OCI-LY1 (cell line): ENCODE measurements around the gene FCHO1.
A peak's percentile ranks its signal among the peaks of the same experiment; 100 is the strongest.

Source experiments
- H2AFZ ChIP-seq: fragments of 200-600 bp; sonication (generic), shearing (Covaris generic); 2 replicates; pipeline ENCODE4 v1.6.0; 2014; ENCODE audit warnings: antibody characterized with exemption, mild to moderate bottlenecking, low read length
- H3F3A ChIP-seq: fragments of 200-600 bp; sonication (generic), shearing (Covaris generic); 2 replicates; pipeline ENCODE4 v1.6.0; 2014; ENCODE audit warnings: mild to moderate bottlenecking, antibody characterized with exemption, low read length, moderate library complexity; ENCODE audit not compliant: insufficient read depth
- H3K27ac ChIP-seq: fragments of 200-600 bp; sonication (generic); 2 replicates; pipeline ENCODE4 v1.5.1; 2014; ENCODE audit warnings: low read length, mixed run types, mild to moderate bottlenecking, low read depth; ENCODE audit not compliant: poor library complexity, severe bottlenecking
- H3K27me3 ChIP-seq: fragments of 200-600 bp; sonication (generic); 2 replicates; pipeline ENCODE4 v1.6.0; 2014; ENCODE audit warnings: antibody characterized with exemption, mild to moderate bottlenecking, low read length, moderate library complexity; ENCODE audit not compliant: insufficient read depth
- H3K36me3 ChIP-seq: fragments of 200-600 bp; sonication (generic); 2 replicates; pipeline ENCODE4 v1.6.1; 2014; ENCODE audit warnings: mild to moderate bottlenecking, antibody characterized with exemption, low read length, moderate library complexity, mixed read lengths; ENCODE audit not compliant: insufficient read depth
- H3K4me1 ChIP-seq: fragments of 200-600 bp; sonication (generic); 2 replicates; pipeline ENCODE4 v1.5.1; 2014; ENCODE audit warnings: mild to moderate bottlenecking, low read length, moderate library complexity; ENCODE audit not compliant: insufficient read depth, severe bottlenecking
- H3K4me2 ChIP-seq: fragments of 200-600 bp; sonication (generic), shearing (Covaris generic); 2 replicates; pipeline ENCODE4 v1.6.1; 2014; ENCODE audit warnings: low read length
- H3K4me3 ChIP-seq: fragments of 200-600 bp; sonication (generic); 2 replicates; pipeline ENCODE4 v1.5.1; 2014; ENCODE audit warnings: low read length, low read depth, mild to moderate bottlenecking, mixed read lengths; ENCODE audit not compliant: poor library complexity, severe bottlenecking
- H3K79me2 ChIP-seq: fragments of 200-600 bp; shearing (Covaris generic); 2 replicates; pipeline ENCODE4 v1.6.1; 2016; ENCODE audit warnings: mixed run types, low read length, mixed read lengths; ENCODE audit not compliant: insufficient read depth
- H3K9ac ChIP-seq: fragments of 200-600 bp; sonication (generic), shearing (Covaris generic); 2 replicates; pipeline ENCODE4 v1.6.1; 2014; ENCODE audit warnings: mild to moderate bottlenecking, low read length, mixed read lengths
- H3K9me2 ChIP-seq: fragments of 200-600 bp; sonication (generic), shearing (Covaris generic); 2 replicates; pipeline ENCODE4 v1.6.1; 2014; ENCODE audit warnings: low read depth, mild to moderate bottlenecking, low read length, mixed read lengths
- H3K9me3 ChIP-seq: fragments of 200-600 bp; shearing (Covaris generic); 2 replicates; pipeline ENCODE4 v1.6.1; 2014; ENCODE audit warnings: low read length, mixed read lengths
- H4K20me1 ChIP-seq: fragments of 200-600 bp; sonication (generic), shearing (Covaris generic); 2 replicates; pipeline ENCODE4 v1.6.0; 2016; ENCODE audit warnings: mild to moderate bottlenecking, low read length; ENCODE audit not compliant: insufficient read depth
- CTCF ChIP-seq: fragments of 200-600 bp; sonication (generic), shearing (Covaris generic); IDR thresholded peaks from 2 replicates; pipeline ENCODE4 v1.5.1; 2017; ENCODE audit warnings: mild to moderate bottlenecking, antibody characterized with exemption, low read length, moderate library complexity, mixed read lengths
- EZH2 ChIP-seq: fragments of 200-600 bp; sonication (generic), shearing (Covaris generic); IDR thresholded peaks from 2 replicates; pipeline ENCODE4 v1.8.0; 2017; ENCODE audit warnings: borderline replicate concordance, mixed run types, mild to moderate bottlenecking, antibody characterized with exemption, low read length, moderate library complexity, mixed read lengths

The FCHO1 gene

GRCh38 chr19:17721111-17721628 is 30.1 kb upstream of the FCHO1 start:
- H3K79me2 ChIP-seq, result peaks cover 9% of the 10 kb centered on the region
- H3K9me2 ChIP-seq, result no peaks in the 10 kb centered on the region
- peaks cover 23% of the 10 kb centered on the region for H3K4me1 ChIP-seq
- peak overlapping the region; percentile 99; the same call in 1 of the 2 replicates for H3K4me2 ChIP-seq
- TF ChIP-seq EZH2, result no peak
- TF ChIP-seq CTCF, result no peak
- H3F3A ChIP-seq, result no peaks in the 10 kb centered on the region
- no peak overlapping the region for H3K27ac ChIP-seq
- H3K9me3 ChIP-seq, result no peaks in the 10 kb centered on the region
- H2AFZ ChIP-seq, result no peak overlapping the region
- H3K4me3 ChIP-seq, result peak overlapping the region; percentile 97
- H3K9ac ChIP-seq, result peak overlapping the region; percentile 88; the same call in 1 of the 2 replicates
- H3K27me3 ChIP-seq, result no peaks in the 10 kb centered on the region
- H4K20me1 ChIP-seq, result no peaks in the 10 kb centered on the region
- peaks cover 18% of the 10 kb centered on the region for H3K36me3 ChIP-seq

- no peaks in the 10 kb centered on the region for H3K9me3 ChIP-seq
- no peak overlapping the region for H3K4me2 ChIP-seq
- H3K27me3 ChIP-seq, result no peaks in the 10 kb centered on the region
- H3K79me2 ChIP-seq, result peaks cover 9% of the 10 kb centered on the region
- peaks cover 23% of the 10 kb centered on the region for H3K4me1 ChIP-seq
- H3F3A ChIP-seq, result no peaks in the 10 kb centered on the region
- H3K36me3 ChIP-seq, result peaks cover 25% of the 10 kb centered on the region
- H4K20me1 ChIP-seq, result no peaks in the 10 kb centered on the region
- no peak overlapping the region for H2AFZ ChIP-seq
- no peak overlapping the region for H3K4me3 ChIP-seq
- H3K27ac ChIP-seq, result no peak overlapping the region
- H3K9ac ChIP-seq, result no peak overlapping the region
- TF ChIP-seq EZH2 (no peak), CTCF (no peak)
- no peaks in the 10 kb centered on the region for H3K9me2 ChIP-seq
Observed at GRCh38 chr19:17721821-17722220, 29.5 kb upstream of the FCHO1 start.

GRCh38 chr19:17722655-17723240 is 28.5 kb upstream of the FCHO1 start:
- TF ChIP-seq EZH2 (no peak), CTCF (no peak)
- peaks cover 23% of the 10 kb centered on the region for H3K4me1 ChIP-seq
- no peak overlapping the region for H3K9ac ChIP-seq
- H3K79me2 ChIP-seq, result peaks cover 9% of the 10 kb centered on the region
- H3K9me3 ChIP-seq, result no peaks in the 10 kb centered on the region
- H3K9me2 ChIP-seq, result no peaks in the 10 kb centered on the region
- H3K4me3 ChIP-seq, result no peak overlapping the region
- no peaks in the 10 kb centered on the region for H3K27me3 ChIP-seq
- no peaks in the 10 kb centered on the region for H4K20me1 ChIP-seq
- no peak overlapping the region for H3K27ac ChIP-seq
- H3K36me3 ChIP-seq, result peaks cover 34% of the 10 kb centered on the region
- H3K4me2 ChIP-seq, result no peak overlapping the region
- H2AFZ ChIP-seq, result no peak overlapping the region
- no peaks in the 10 kb centered on the region for H3F3A ChIP-seq
